GM21447 (cell line): Measurements from ENCODE around the gene TJP2.

Source experiments
- ATAC-seq: cut with Tn5 transposase; IDR thresholded peaks from one replicate; pipeline ENCODE4 v1.9.1; 2021; ENCODE audit not compliant: unreplicated experiment

The TJP2 gene

GRCh38 chr9:69222970-69223369 lies 48.9 kb downstream of the TJP2 start:
- ATAC-seq: no peak

GRCh38 chr9:69223605-69224004 lies 49.5 kb downstream of the TJP2 start:
- no peak for ATAC-seq

GRCh38 chr9:69229367-69229766 lies 55.3 kb downstream of the TJP2 start:
- no peak for ATAC-seq

GRCh38 chr9:69232135-69232534 lies 58.1 kb downstream of the TJP2 start:
- no peak for ATAC-seq

GRCh38 chr9:69234683-69235082 lies 60.6 kb downstream of the TJP2 start:
- ATAC-seq: no peak

GRCh38 chr9:69236188-69236587 lies 62.1 kb downstream of the TJP2 start:
- ATAC-seq: no peak

- no peak for ATAC-seq
Measured at GRCh38 chr9:69237702-69238295, 63.7 kb downstream of the TJP2 start.

GRCh38 chr9:69243116-69243515 lies 69.0 kb downstream of the TJP2 start:
- no peak for ATAC-seq

- no peak for ATAC-seq
Measured at GRCh38 chr9:69246629-69247028, 72.6 kb downstream of the TJP2 start.

GRCh38 chr9:69248005-69248404 lies 73.9 kb downstream of the TJP2 start:
- no peak for ATAC-seq

- ATAC-seq: no peak
Measured at GRCh38 chr9:69249337-69249736, 75.3 kb downstream of the TJP2 start.

- no peak for ATAC-seq
Measured at GRCh38 chr9:69250681-69251080, 76.6 kb downstream of the TJP2 start.

- no peak for ATAC-seq
Measured at GRCh38 chr9:69252436-69252835, 78.4 kb downstream of the TJP2 start.

- no peak for ATAC-seq
Measured at GRCh38 chr9:69253057-69253456, 79.0 kb downstream of the TJP2 start.

GRCh38 chr9:69254223-69254622 lies 80.1 kb downstream of the TJP2 start:
- ATAC-seq: no peak

- no peak for ATAC-seq
Measured at GRCh38 chr9:69255591-69255990, 81.5 kb downstream of the TJP2 start.

GRCh38 chr9:69258551-69258950 lies 84.5 kb downstream of the TJP2 start:
- ATAC-seq: no peak

GRCh38 chr9:69260161-69260560 lies 86.1 kb downstream of the TJP2 start:
- ATAC-seq: no peak

- no peak for ATAC-seq
Measured at GRCh38 chr9:69261636-69262035, 87.6 kb downstream of the TJP2 start.

- no peak for ATAC-seq
Measured at GRCh38 chr9:69264526-69264925, 90.4 kb downstream of the TJP2 start.

GRCh38 chr9:69265891-69266290 lies 91.8 kb downstream of the TJP2 start:
- no peak for ATAC-seq

- no peak for ATAC-seq
Measured at GRCh38 chr9:69272212-69272611, 98.1 kb downstream of the TJP2 start.

- ATAC-seq: no peak
Measured at GRCh38 chr9:69273161-69273560, 99.1 kb downstream of the TJP2 start.

GRCh38 chr9:69276775-69277174 lies 102.7 kb downstream of the TJP2 start:
- no peak for ATAC-seq
